ENCODE measurements around the gene SPATA2.
A peak's percentile ranks its signal among the peaks of the same experiment; 100 is the strongest.

The SPATA2 gene

DNA sequence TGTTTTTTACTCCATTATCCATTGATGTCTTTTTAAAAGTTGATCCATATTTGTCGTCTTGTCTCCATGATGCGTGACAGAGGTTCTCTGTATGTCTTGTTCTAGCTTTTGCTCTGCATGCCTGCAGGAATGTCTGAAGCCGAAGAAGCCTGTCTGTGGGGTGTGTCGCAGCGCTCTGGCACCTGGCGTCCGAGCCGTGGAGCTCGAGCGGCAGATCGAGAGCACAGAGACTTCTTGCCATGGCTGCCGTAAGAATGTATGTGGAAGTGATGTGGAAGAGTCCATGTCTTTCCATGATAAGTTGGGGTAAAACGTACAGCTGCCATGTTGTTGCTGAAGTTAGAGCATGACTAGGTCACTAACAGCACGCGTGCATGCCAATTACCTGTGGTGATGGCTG, 26.1 kb upstream of the SPATA2 start:
- no peak for DNase-seq (ENCODE audit: low read depth)
- no peak overlapping the region for H3K4me3 ChIP-seq (ENCODE audit: low read depth, low read length)
- no peak for TF ChIP-seq CTCF (IDR thresholded peaks at IDR 0.05; ENCODE audit: control insufficient read depth, extremely low read depth, insufficient read depth)

DNA sequence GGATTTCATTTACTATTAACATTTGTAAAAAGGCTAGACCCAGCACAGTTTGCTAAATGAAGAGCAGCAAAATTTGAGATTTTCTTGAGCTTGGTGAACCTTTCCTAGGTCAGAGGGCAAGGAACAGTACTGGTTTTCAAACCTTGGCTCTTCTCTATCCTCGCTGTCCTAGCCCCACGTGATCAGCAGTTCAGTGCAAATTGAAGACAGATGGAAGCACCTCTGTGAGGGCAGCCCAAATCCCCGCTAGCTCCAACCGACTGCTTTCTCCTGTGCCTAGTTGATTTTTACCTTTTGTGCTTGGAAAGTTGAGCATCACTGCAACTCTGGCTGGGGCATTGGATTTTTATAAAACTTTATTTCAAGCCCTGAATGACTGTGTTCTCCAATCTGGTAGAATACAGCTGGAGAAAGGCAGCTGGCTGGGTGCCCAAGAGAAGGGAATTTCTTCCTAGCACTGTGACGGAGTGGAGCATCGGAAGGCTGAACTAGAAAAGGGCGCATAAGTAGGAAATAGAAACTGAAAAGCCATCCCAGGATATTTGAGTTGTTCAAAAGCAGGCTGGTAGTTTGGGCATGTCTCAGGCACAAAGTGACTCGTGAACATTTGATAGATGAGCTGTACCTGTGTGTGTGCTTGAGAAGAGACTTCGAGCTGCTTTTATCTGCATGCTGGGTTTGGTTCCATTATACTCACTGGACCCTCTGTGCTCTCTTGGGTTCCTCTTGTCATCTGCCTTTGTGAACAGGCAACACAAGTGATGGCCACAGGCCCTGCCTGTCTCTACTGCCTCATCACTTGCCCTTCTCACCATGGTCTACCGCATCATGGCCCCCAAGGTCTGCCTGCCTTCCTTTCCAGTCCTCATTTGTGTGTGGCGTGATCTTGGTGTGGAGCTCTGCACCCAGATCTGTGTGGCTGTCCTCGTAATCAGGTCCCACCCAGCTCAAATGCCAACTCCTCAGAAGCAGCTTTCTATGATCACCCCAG, 23.1 kb upstream of the SPATA2 start:
- DNase-seq (ENCODE audit: low read depth): no peak

GRCh38 chr20:49937027-49937929, 21.9 kb upstream of the SPATA2 start:
- no peak for DNase-seq (ENCODE audit: low read depth)
- H3K4me3 ChIP-seq (ENCODE audit: low read depth, low read length): peak overlapping the region; percentile 84
- no peak for TF ChIP-seq CTCF (IDR thresholded peaks at IDR 0.05; ENCODE audit: control insufficient read depth, extremely low read depth, insufficient read depth)

More for the DNA sequence above, 23.1 kb upstream of the SPATA2 start:
- TF ChIP-seq CTCF (IDR thresholded peaks at IDR 0.05; ENCODE audit: control insufficient read depth, extremely low read depth, insufficient read depth): no peak
- peak overlapping the region; percentile 84 for H3K4me3 ChIP-seq (ENCODE audit: low read depth, low read length)

DNA sequence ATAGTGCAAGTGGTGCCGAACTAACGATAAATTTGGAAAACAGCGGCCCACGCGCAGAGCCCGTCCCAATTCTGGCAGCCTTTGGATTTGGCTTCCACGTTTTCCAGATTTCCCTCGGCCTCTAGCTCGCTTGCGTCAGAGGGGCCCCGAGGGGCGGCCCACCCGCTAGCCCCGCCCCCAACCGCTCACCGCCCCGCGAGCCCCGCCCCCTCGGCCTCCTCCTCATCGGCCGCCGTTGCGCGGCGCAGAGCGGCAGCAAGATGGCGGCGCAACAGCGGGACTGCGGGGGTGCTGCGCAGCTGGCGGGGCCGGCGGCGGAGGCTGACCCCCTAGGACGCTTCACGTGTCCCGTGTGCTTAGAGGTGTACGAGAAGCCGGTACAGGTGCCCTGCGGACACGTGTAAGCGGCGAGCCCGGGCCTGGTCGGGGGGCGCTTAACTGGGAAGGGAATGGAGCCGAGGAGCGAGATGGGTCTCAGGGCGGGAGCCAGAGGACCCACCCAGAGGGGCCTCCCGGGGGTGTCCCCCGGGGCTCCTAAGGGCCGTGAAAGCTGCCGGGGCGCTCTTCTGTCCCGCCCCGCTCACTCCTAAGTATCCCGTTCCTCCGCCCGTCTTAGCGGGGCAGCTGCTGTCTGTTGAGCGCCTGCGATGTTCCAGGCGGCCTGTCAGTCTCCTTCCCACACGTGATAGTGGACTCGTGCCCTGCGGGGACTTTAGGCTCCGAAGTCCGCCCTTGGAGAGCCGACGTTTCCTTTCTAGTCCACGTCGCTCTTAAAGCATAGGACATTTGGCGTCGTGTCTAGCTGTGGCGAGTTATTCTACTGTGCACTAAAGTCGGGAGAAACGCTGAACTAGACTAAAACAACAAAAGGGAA, 21.1 kb upstream of the SPATA2 start, which contains the start of gene RNF114:
RNF114 (plus strand) TSS at position 245 of the 874 bp plus-strand sequence; CDS start at position 261, 16 bp downstream.
- no peak for TF ChIP-seq CTCF (IDR thresholded peaks at IDR 0.05; ENCODE audit: control insufficient read depth, extremely low read depth, insufficient read depth)
- peak; percentile 65 for DNase-seq (ENCODE audit: low read depth)

GRCh38 chr20:49935746-49936152, 20.4 kb upstream of the SPATA2 start:
- TF ChIP-seq CTCF (IDR thresholded peaks at IDR 0.05; ENCODE audit: control insufficient read depth, extremely low read depth, insufficient read depth): no peak
- peak overlapping the region; percentile 84 for H3K4me3 ChIP-seq (ENCODE audit: low read depth, low read length)
- no peak for DNase-seq (ENCODE audit: low read depth)

More for the DNA sequence above, 21.1 kb upstream of the SPATA2 start, which contains the start of gene RNF114:
- H3K4me3 ChIP-seq (ENCODE audit: low read depth, low read length): peak within 1 kb of the TSS; percentile 84

GRCh38 chr20:49929142-49929494, 13.8 kb upstream of the SPATA2 start:
- DNase-seq (ENCODE audit: low read depth): no peak
- no peak overlapping the region for H3K4me3 ChIP-seq (ENCODE audit: low read depth, low read length)
- TF ChIP-seq CTCF (IDR thresholded peaks at IDR 0.05; ENCODE audit: control insufficient read depth, extremely low read depth, insufficient read depth): no peak

All from LNCaP clone FGC (cell line).